Choroid plexus epithelial cell (primary cell): ENCODE data around the gene MBP.

ENCODE experiments used
- DNase-seq: peaks from one replicate; pipeline ENCODE4 v3.0.0-alpha.2; 2010; ENCODE audit warnings: low read depth
- H3K4me3 ChIP-seq: 2 replicates; pipeline ENCODE4 v1.5.1; 2011; ENCODE audit warnings: low read depth, mild to moderate bottlenecking, control low read depth, low read length, moderate library complexity
- CTCF ChIP-seq: conservative IDR thresholded peaks from 2 replicates; pipeline ENCODE4 v1.5.1; 2011; ENCODE audit warnings: low read depth, mild to moderate bottlenecking, control low read depth, inconsistent platforms, low read length, moderate library complexity

Gene MBP

GRCh38 chr18:77093586-77093985 lies 39.0 kb downstream of the MBP start:
- H3K4me3 ChIP-seq = no peak overlapping the region
- no peak for TF ChIP-seq CTCF
- DNase-seq = no peak

DNA sequence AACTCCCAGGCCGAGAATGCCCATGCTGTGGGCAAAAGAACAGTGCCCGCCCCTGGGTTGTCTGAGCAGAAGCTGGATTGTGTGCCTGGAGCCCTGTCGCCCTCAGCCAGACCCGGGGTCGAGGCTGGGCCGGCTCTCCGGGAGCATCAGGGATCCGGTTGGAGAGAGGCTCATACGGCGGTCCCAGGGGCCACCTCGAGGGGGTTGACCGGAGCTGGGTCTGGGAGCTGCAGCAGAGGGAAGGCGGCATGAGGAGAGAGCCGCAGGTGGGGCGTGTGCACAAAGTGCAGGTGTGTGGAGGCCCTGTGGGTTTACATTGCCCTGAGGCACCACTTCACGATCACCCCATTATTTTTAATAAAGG lies 39.5 kb downstream of the MBP start:
- DNase-seq = no peak
- H3K4me3 ChIP-seq = no peak overlapping the region
- no peak for TF ChIP-seq CTCF

DNA sequence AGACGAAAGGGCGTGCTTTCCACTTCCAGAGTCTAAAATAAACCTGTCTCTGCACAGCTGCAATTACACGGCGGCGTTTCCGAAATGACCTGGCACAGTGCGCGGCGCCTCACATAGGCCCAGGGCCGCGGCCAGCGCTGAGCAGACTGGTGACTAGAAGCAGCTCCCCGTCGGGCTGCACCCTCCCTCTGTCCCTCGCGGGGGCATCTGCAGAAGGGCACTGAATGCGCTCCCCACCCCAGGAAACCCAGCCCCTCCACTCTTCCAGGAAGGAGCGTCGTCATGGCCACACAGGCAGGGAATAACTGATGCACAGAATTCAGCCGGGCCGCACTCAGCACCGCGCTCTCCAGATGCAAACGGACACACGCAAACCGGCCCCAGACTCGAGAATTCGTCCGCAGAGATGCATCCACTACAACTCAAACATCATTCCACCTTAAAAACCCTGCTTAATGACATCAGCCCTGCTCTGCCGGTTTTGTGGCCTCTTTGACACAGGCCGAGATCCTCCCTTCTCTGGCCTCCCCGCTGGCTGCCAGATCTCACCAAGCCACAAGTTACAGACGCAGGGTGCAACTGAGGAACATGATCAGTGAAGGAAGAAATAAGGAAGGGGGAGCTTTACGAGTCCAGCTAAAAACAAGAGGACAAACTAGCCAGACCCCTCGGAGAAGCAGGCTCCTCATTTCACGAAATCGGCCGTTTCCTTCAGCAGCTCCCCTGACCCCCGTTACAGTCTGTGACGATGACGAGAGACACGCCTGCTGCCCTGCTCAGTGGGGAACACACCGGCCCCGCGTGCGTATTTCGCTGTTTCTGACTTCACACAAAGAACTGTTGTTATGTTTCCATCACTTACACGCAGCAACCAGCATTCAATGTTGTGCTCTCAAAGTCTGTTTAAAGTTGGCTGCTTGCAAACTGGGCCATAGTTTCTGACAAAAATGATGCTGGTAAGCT lies 40.2 kb downstream of the MBP start:
- no peak for DNase-seq
- TF ChIP-seq CTCF = no peak
- H3K4me3 ChIP-seq = no peak overlapping the region

- no peak for DNase-seq
- H3K4me3 ChIP-seq = no peak overlapping the region
- TF ChIP-seq CTCF = no peak
These were observed 41.2 kb downstream of the MBP start for GRCh38 chr18:77091366-77091765.

DNA sequence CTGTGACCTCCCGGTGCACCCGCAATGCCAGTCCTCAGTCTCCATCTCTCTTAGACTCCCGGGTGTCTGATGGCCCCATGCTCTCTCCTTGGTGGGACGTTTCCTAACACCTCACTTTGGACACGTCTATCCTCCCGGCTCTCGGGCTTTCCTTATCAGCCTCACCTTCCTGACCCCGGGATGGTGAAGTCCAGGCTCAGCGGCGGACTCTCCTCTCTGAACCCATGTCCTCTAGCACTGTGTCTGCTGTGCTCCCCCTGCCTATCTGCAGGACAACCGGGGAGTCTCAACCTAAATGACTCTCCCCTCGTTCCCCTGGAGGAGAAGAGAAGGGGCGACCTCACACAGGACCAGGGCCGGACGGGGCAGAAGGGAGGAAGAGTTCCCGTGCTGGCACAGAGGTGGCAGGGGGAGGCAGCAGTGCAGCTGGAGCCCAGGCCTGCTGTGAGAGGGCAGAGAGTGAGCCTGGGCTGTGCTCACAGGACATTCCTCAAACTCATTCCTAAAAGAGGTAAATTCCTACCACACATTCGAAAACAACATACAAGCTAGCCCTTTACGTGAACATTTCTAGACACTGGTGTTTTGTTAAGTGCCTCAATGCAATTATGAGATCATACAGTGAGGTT lies 41.9 kb downstream of the MBP start:
- H3K4me3 ChIP-seq = no peak overlapping the region
- TF ChIP-seq CTCF = no peak
- DNase-seq = peak; percentile 70

DNA sequence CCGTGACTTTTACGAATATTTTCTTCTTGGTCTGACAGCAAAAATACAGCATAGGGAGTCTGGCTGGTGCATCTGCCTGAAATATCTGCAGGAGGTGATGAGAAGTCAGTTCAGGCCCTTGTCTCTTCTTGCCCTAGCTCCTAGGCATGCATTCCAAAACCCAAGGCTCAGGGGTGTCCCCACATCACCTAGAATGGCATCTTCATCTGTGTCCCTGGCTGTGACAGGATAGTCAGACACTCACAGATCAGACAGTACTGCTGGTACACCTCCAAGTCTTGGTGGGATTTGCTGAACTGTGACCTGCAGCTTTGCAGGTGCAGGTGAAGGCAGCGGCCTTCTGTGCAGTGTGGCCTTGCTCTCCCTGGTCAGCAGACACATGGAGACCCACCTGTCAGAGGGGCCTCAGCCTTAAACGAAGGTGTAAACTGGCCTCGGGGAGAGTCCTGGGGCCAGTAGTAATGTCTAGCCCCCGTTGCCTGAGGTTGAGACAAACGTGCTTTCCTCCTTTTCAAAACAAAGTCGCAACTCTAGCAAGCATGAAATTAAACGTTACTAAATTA lies 42.8 kb downstream of the MBP start:
- DNase-seq = no peak
- H3K4me3 ChIP-seq = no peak overlapping the region
- no peak for TF ChIP-seq CTCF
